Glomerular visceral epithelial cell (primary cell): ENCODE measurements around the gene TBRG4.
"Not testable (repeated sequence)": the region's sequence is repeated elsewhere in the genome, so short reads cannot be mapped to it uniquely, and the experiment has no call there.

Source experiments
- DNase-seq: peaks from one replicate; pipeline ENCODE4 v3.0.0-alpha.2; 2016; ENCODE audit errors: extremely low spot score

The TBRG4 gene

DNA sequence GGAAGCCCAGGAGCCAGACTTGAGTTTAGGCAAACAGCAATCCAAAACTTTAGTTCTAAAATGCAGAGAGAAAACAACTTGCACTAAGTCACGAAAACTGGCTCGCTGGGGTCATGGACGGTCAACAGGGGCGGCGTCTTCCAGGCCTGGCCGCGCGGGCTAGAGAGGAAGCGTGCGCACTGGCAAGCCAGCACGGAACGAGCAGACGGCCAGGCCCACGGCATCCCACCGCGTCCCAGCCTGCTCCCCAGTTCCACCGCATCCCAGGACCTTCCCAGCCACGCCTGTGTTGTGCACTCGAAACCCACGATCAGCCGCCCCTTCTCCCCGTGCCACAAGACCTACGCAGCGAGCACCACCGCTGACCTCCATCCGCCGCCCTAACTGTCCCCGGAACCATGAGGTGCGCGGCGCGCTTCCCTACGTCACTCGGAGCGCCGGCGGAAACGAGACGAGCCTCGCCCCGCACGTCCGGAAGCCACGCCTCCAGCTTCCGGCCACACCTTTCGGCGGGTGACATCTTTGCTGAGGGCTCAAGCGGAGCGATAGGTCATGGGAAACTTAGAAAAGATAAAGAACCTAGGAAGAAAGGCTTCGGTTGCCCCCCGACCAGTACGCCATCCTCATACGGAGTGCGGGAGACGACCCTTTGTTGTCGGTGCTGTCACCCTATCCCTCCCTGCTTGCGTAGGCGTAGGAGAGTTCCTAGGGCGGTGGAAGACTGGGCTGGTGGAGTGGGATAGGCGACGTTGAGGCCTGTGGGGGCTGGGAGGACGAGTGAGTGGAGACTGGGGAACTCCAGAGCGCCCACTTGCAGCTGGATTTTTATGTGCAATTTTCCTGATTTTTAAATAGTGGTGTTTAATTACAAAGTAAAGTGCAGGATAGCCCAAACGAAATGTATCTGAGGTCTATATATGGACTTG lies at the start of gene TBRG4:
TSS of gene TBRG4 (minus strand) at position 400 of the 926 bp plus-strand sequence. CDS start 2,460 bp downstream, outside the sequence.
- peak; percentile 93 for DNase-seq

- DNase-seq: no peak
Measured at GRCh38 chr7:45161138-45161537, 49.6 kb upstream of the TBRG4 start.

DNA sequence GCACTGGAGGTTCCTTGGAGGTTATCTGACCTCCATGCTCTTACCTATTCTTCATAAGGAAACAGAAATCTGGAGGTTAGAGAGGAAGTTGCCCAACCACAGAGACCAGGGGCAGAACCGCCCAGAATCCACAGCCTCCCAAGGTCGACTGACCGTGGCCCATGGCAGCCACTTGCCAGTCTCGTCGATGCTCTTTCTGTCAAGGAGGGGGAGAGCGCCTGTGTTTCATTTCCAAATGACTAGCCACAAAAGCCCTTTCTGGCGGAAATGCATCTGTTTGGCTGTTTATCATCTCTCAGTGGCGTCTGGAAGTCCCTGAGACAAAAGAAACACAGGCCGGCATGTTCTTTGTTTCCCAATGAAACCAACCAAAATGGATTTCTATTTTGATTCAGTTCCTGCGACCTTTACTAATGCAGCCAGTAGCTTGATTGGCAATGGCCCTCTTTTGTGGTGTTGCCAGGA lies 49.0 kb upstream of the TBRG4 start:
- no peak for DNase-seq

DNA sequence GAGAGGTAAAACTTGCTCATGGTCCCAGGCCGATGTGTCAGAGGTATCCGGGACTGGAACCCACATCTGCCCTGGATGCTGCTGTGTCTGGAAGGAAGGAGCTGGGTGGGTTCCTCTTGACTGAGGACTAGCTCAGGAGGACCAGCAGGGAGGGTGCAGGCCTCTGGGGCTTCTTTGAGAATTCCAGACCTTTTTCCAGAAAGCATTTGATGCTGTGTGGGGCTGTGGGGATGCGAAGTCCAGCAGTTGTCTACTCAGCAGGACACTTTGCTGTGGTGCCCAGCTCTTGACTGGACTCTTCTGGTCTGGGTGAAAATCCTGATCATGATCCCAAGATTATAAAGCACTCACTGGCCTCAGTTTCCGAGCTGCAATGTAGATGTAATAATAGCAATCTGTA lies 47.8 kb upstream of the TBRG4 start:
- DNase-seq: no peak

- no peak for DNase-seq
Measured at GRCh38 chr7:45158471-45158870, 47.0 kb upstream of the TBRG4 start.

DNA sequence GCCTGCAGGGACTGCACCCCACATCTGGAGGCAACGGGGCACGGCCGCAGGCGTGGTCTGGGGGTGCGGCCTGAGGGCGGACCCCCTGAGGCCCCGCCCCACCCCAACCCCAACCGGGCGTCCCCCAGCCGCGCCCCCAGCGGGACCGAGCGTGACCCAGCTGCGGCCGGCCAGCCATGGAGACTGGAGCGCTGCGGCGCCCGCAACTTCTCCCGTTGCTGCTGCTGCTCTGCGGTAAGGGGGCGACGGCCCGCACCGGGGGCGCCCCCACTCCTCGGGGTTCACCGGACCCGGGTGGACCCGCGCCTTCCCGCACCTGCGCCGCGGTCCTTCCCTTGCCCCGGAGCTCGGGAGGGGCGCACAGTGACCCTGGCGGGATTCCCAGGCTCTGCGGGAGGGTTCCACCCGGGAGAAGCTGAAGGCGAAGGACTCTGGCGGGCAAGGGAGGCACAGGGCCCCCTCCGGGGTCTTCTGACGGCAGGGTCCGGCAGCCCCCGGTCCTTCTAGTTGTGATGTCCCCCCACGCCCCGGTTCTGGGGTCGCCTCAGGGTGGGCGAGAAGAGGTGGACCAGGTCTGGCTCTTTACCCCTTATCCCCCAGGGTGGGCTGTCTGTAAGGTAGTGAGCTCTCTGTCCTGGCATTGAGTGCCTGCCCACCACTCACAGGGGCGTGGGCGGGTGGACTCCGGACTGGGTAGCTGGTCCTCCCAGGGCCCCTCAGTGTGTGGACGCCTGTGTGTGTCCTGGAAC lies 46.3 kb upstream of the TBRG4 start, which contains the start of gene RAMP3:
TSS of gene RAMP3 (plus strand) at position 139 of the 749 bp plus-strand sequence. CDS start at position 177, 38 bp downstream.
- DNase-seq: no peak

GRCh38 chr7:45157286-45157652 lies 45.8 kb upstream of the TBRG4 start:
- DNase-seq: no peak

DNA sequence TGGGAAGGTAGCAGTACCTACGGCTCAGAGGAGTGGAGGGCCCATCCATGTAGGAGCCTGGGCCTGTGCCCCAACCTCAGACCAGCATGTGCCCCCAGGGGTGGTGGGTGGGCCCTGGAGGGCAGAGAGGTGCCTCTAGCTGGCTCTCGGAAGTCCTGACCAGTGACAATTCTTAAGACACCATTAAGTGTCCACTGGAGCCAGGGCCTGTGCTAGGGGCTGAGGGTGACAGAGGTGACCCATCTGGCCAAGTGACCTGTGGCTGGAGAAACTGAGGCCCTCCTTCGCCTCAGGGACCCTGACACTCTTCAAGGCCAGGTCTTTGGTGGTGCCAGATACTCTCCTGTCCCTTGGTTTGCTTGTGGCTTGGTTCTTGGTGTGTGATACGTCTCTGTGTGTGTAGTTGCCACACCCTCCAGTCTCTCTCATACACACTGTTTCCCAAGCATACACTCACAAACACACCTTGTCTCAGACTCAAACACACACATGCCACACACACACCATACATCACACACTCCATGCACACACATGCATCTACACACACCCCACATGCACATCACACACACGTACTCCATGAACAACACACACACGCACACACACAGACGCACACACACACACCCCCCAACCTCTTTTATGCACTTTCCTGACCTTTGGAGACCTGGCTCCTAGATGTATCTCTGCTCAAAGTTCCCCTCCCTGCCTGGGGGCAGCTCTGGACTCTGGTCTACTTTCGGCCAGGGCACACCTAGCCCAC lies 45.2 kb upstream of the TBRG4 start:
- no peak for DNase-seq

DNA sequence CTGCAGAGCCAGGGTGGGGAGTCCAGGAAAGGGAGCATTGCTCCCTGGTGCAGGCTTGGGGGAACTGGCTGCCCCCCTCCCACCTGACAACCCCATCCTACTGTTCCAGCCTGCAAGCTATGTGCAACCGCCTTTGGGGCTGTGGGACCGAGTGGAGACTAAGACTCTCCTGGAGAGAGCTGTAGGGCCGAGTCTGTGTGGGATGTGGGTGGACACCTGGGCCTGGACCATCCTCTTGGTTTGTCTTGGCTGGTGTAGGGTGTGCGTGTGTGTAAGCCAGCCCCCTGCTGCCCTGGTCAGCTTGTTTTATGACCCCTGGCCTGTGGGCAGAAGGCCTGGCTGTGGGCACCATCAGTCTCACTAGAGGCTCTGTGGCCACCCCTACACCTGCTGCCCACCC lies 44.4 kb upstream of the TBRG4 start:
- DNase-seq: no peak

DNA sequence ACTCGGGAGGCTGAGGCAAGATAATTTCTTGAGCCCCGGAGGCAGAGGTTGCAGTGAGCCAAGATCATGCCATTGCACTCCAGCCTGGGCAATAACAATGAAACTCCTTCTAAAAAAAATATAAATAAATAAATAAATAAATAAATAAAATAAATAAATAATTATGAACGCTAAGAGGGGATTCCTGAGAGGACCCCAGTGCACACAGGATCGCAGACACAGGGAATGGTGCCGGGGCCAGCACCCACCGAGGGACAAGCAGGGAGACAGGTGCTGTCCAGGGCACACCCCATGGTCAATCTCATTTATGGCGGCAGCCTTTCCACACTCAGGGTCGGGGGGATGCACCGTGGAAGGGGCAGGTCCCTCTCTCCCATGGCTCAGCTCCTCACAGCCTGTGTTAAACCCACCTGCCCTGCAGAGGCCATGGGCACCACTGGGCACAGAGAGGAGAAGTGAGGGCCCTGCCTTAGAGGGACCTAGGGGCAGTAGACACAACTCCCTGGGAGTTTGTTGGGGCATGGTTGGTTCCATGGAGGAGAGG lies 43.9 kb upstream of the TBRG4 start:
- DNase-seq: no peak

- DNase-seq: not testable (repeated sequence)
Measured at GRCh38 chr7:45153861-45154260, 42.4 kb upstream of the TBRG4 start.

GRCh38 chr7:45153233-45153632 lies 41.7 kb upstream of the TBRG4 start:
- no peak for DNase-seq

GRCh38 chr7:45151967-45152366 lies 40.5 kb upstream of the TBRG4 start:
- no peak for DNase-seq

DNA sequence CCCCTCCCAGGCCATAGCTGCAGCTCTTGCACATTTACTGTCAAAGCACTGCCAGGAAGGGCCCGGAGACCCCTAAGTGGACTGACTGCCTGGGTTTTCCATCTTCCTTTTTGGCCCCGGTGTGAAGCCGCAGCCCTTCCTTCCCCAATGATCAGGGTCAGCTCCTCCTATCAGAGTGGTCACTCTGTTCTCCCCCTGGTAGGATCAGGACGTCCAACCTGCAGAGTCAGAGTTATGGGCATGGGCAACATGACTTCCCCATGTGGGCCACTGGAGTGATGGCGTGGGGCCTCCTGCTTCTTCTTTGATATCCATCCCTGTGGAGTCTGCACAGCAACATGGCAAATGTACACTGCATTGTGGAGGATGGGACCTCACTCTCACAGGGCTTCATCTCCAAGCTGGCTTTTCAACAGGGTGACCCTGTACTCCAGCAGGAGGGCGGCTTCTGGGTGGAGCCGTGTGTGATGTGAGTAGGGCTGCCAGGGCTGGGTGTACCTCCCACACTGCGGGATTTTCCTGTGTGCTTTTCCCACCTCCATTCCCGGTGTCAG lies 39.7 kb upstream of the TBRG4 start:
- DNase-seq: no peak

DNA sequence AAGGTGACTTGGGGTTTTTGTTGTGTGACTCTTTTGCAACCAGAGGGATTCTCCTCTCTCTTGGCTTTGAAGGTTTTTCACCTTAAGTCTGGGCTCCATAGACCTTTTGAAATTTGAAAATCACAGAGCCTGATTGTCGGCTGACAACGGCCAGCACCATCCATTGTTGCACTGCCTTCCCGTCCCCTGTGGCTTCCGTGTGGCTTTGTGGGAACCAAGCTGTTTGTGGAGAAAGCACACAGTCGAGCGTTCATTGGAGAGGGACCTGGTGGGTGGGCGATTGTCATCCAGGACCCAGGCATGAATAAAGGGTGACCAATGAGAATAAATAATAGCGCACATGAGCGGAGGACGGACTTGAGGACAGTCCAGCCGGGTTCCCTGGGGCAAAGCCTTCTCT lies 38.7 kb upstream of the TBRG4 start:
- DNase-seq: no peak

- no peak for DNase-seq
Measured at GRCh38 chr7:45149606-45150005, 38.1 kb upstream of the TBRG4 start.

GRCh38 chr7:45148653-45148973 lies 37.1 kb upstream of the TBRG4 start:
- DNase-seq: no peak

DNA sequence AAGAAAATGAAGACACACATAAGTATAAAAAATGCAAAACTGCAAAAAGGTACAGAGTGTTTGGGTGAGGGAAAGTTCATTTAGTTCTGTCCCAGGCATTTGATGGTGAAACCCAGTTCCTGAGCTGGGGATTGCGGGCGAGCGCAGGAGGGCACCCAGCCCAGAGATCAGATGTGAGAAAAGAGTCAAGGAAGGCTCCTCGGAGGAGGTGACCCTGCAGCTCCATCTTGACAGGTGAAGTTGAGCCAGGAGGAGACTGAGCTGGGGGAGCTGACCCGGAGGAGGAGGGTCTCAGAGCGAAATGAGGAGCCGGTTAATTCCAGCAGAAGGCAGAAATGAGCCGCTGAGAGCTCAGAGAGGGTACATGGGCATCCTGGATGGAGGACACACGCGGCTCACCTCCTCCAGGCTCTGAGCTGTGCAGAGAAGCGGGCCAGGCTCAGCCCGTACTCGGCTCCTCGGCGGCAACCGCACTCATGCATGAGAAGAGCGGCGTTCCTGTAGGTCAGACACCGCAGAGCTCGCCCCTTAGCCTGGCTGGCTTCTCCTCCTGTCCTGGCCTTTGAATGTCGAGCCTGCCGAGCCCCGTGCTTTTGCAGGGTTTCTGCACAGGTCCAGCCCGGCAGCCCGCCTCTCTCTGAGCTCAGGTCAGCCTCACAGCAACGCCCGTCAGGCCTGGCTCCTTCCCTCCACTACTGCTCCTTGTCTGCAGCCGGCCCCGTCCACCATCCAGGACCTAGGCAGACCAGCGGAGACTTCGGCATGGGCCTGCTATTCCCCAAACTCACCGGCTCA lies 36.6 kb upstream of the TBRG4 start:
- DNase-seq: peak; percentile 38

DNA sequence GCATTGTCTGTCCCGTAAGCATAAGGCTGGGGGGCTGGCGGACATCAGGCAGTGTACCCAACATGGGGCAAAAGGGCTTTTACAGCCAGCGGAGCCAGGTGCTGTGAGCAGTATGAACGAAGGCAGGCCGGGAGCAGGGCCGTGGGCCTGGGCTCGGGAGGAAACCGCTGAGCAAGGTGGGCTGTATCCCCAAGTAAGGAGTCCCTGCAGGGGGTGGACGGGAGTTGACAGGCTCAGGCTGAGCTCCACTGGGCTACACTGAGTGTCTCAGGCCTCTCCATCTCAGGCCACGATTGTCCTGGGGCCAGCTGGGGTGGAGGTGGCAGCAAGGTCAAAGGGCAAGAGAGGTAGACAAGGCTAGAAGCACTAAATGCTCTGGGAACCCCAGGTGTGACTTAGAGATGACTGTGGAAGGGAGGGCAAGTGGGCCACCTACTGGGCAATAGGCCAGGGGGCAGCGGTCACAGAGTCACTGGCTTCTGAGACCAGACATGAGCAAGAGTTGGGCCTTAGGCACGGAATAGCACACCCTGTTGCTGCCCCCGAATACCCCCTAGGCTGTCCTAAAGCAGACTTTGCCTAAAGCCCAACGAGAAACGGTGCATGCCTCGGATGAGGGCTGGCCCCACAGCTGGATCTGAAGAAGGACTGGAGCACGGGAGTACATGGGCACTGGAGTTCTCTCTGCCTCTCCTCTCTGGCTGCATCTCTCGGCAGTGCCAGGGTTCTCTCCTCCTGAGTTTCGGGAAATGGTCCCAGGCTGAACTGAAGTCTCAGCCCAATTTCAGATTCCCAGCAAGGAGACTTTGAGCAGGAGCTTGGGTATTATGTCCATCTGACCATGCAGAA lies 35.3 kb upstream of the TBRG4 start:
- DNase-seq: no peak

GRCh38 chr7:45145881-45146280 lies 34.4 kb upstream of the TBRG4 start:
- no peak for DNase-seq
